Heart right ventricle (tissue), 16 donors: ENCODE measurements around the gene FTSJ1. TPM values are rescaled to one million over a fixed set of nuclear protein-coding genes. Genes with fewer than 3 reads are reported as not detected.

Experiments used
- ATAC-seq, 8 donors: fragments of 200-7000 bp; cut with Tn5 transposase; one replicate each; pipeline ENCODE4 v1.9.1; 2020; ENCODE audit warnings: mild to moderate bottlenecking in 8 of 8, moderate library complexity in 8 of 8, moderate number of reproducible peaks in 1 of 8
- DNase-seq, 2 donors: peaks; one replicate each; pipeline ENCODE4 v3.0.0-alpha.2; 2020
- H3K27ac ChIP-seq, 10 donors: fragments of 200-600 bp; sonication (generic) in 2 of 10; one replicate each; pipeline versions ENCODE4 v1.5.0 to v1.8.0; 2020 to 2022; ENCODE audit warnings: mild to moderate bottlenecking in 3 of 10
- H3K27me3 ChIP-seq, 7 donors: fragments of 200-600 bp; one replicate each; pipeline ENCODE4 v1.8.0; 2021 to 2022; ENCODE audit warnings: mild to moderate bottlenecking in 2 of 7
- H3K36me3 ChIP-seq, 9 donors: fragments of 200-600 bp; sonication (generic) in 1 of 9; one replicate each; pipeline versions ENCODE4 v1.5.0 to v1.8.0; 2020 to 2022; ENCODE audit warnings: mild to moderate bottlenecking in 2 of 9
- H3K4me1 ChIP-seq, 9 donors: fragments of 200-600 bp; sonication (generic) in 1 of 9; one replicate each; pipeline versions ENCODE4 v1.5.0 to v1.8.0; 2020 to 2022; ENCODE audit warnings: mild to moderate bottlenecking in 4 of 9
- H3K4me3 ChIP-seq, 10 donors: fragments of 200-600 bp; sonication (generic) in 2 of 10; one replicate each; pipeline versions ENCODE4 v1.5.0 to v1.8.0; 2020 to 2022; ENCODE audit warnings: mild to moderate bottlenecking in 7 of 10, moderate library complexity in 2 of 10
- H3K9me3 ChIP-seq, 11 donors: fragments of 200-600 bp in 10 of 11; sonication (generic) in 2 of 11; one replicate each; pipeline versions ENCODE4 v1.5.0 to v1.8.0; 2013 to 2022; ENCODE audit warnings: mild to moderate bottlenecking in 2 of 11, control low read depth in 1 of 11, moderate library complexity in 1 of 11
- CTCF ChIP-seq, 9 donors: fragments of 200-600 bp; sonication (generic) in 2 of 9; IDR thresholded peaks; one replicate each; pipeline versions ENCODE4 v1.5.0 to v1.8.0; 2021 to 2022; ENCODE audit warnings: antibody characterized with exemption in 9 of 9, mild to moderate bottlenecking in 5 of 9, moderate library complexity in 1 of 9
- WGBS, 2 donors: extraction: QIAGEN DNeasy Blood & Tissue Kit; methylation state at CpG; one replicate each; pipeline ENCODE4 v1.1.7; 2013; ENCODE audit warnings: inconsistent platforms in 1 of 2; 5-methylcytosine and 5-hydroxymethylcytosine counted together
- intact Hi-C, 10 donors: fragments of 100-400 bp; cut with DNase I; formaldehyde crosslinking; loops; one replicate each; pipeline versions ENCODE4 v1.11.1 to v1.14.2; 2022
- polyA plus RNA-seq, 2 donors: library from polyadenylated mRNA; stranded (reverse); fragments of 200-250 nt; gene quantifications; one replicate each; pipeline ENCODE4 v1.2.3, GENCODE V29; 2013
- total RNA-seq, 10 donors: library from RNA; stranded (reverse); fragmentation: NEBNext Ultra II Directional in 3 of 10; extraction: Animal tissue kit (Norgen Biotek cat#: 25700) in 3 of 10; gene quantifications; one replicate each; pipeline versions ENCODE4 v1.2.1 to v1.2.4, GENCODE V29; 2021 to 2023
- donor health status: Arrhythmogenic right ventricular cardiomyopathy.
- donor health status: ischemic (EF 13 %, LVEDD 7.1; RV severe dilation, severe dysfunction).
- donor health status: healthy with polysubstance abuse.
- donor health status: DM: no; HTN: yes; CAD: no.
- donor health status: DM: no; HTN: no; CAD: no.
- donor health status: ischemic (EF 25% LVEDD 6.9; RV normal size, moderate dysfunction).
- donor health status: ischemic (EF 25% LVEDD 5.7; RV mildly dilated, moderate dysfunction).
- donor health status: healthy.
- donor health status: DM: yes; HTN: yes; CAD: no.
- donor health status: Ischemic cardiomyopathy.
- donor health status: ischemic (EF 35%, LVEDD 5.7; RV mildly dilated, moderate dysfunction).
- donor health status: nonischemic (EF 11% LVEDD 7.7; RV severe dilation, severe dysfunction).
- donor health status: DM: yes; HTN: yes; CAD: no.
- donor health status: PGD.
- donor health status: ischemic (EF 29% LVEDD 5.4; RV normal size, mild dysfunction).
- donor health status: nonischemic (EF 23%, LVEDD 6.1; RV moderate dilation, normal function).

Gene FTSJ1
- total and polyA plus RNA-seq, 12 donors, result 11.6 to 46.1 (median 14.9) TPM

DNA sequence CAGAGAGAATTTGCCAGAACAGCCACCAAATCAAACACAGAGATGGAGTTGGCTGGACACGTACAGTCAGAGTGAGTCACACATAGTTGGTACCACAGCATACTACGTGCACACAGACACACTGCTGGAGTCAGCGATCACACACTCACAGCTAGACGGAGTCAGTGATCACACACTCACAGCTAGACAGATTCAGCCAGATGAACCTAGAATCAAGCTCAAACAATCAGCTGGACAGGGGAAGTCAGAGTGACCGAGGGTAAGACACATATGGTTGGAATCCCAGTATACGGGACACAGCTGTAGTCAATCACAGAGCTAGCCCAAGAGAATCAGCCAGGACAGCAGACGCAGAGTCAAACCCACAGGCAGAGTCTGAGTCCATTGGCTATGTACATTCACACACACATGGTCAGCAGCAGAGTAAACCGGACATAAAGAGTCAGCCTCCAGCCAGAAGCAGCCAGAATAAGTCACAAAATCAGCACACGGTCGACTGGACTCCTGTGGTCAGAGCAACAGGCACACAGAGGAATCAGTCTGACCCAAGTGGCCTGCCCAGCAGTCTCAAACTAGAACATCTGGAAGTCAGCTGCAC lies 10.6 kb upstream of the FTSJ1 start:
- 63 to 72% methylated on average over 10 of the region's 10 CpGs for WGBS, 2 donors
- Histone ChIP-seq H3K27ac (no peak overlapping the region), H3K4me3 (no peak overlapping the region), H3K4me1 (peaks cover 0 to 16% (median 0%) of the 10 kb centered on the region in 9 donors), H3K27me3 (peaks cover 0 to 18% (median 0%) of the 10 kb centered on the region in 7 donors), H3K36me3 (no peaks in the 10 kb centered on the region), H3K9me3 (no peaks in the 10 kb centered on the region)
- intact Hi-C loops, result no loop called here
- ATAC-seq, result peak; percentile 20 to 59 (median 44)
- no peak for TF ChIP-seq CTCF (IDR thresholded peaks at IDR 0.05)
- DNase-seq, result no peak

GRCh38 chrX:48466696-48467095 lies 9.3 kb upstream of the FTSJ1 start:
- no peak for ATAC-seq
- Histone ChIP-seq H3K4me3 (no peak overlapping the region), H3K27ac (no peak overlapping the region), H3K4me1 (peaks cover 0 to 16% (median 0%) of the 10 kb centered on the region in 9 donors), H3K27me3 (peaks cover 0 to 18% (median 0%) of the 10 kb centered on the region in 7 donors), H3K36me3 (no peaks in the 10 kb centered on the region), H3K9me3 (no peaks in the 10 kb centered on the region)
- intact Hi-C loops, result no loop called here
- peak in 1 of 9 donors; percentile 17 for TF ChIP-seq CTCF (IDR thresholded peaks at IDR 0.05)
- DNase-seq, result no peak
- WGBS, 2 donors, result 84 to 90% methylated on average over 9 to 10 of the region's 10 CpGs

- peaks cover 0 to 16% (median 0%) of the 10 kb centered on the region in 9 donors for H3K4me1 ChIP-seq
- H3K27me3 ChIP-seq, result peaks cover 0 to 18% (median 0%) of the 10 kb centered on the region in 7 donors
- H3K4me3 ChIP-seq, result peak overlapping the region in 5 of 10 donors; percentile 27 to 44 (median 31)
- DNase-seq (no peak), ATAC-seq (peak in 4 of 8 donors; percentile 22 to 40 (median 32))
- no peak overlapping the region for H3K27ac ChIP-seq
- 29 to 31% methylated on average over 9 to 10 of the region's 10 CpGs for WGBS, 2 donors
- TF ChIP-seq CTCF (IDR thresholded peaks at IDR 0.05), result no peak
- no peaks in the 10 kb centered on the region for H3K9me3 ChIP-seq
- intact Hi-C loops, result no loop called here
- H3K36me3 ChIP-seq, result no peaks in the 10 kb centered on the region
Observed at GRCh38 chrX:48467281-48467761, 8.7 kb upstream of the FTSJ1 start.

DNA sequence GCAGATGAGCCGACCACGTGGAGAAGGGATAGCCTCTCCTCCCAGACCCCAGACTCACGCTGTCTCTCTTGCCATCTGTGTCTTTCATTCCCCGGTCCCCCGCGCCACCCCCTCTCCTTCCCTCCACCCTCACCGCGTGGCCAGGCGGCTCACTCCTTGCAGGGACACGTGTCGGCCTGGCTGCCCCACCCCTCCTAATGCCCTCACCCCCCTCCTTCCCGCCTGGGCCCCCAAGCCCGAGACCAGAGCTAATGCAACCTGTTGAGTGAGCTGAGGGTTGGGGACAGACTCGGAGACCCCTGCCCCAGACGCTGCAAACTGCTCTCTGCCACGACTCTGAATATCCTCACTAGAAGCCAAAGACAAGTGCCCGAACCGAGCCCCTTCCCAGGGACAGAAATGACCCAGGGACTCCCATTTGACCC lies 7.7 kb upstream of the FTSJ1 start:
- peak overlapping the region in 1 of 10 donors; percentile 31 for H3K27ac ChIP-seq
- H3K4me1 ChIP-seq, result peaks cover 0 to 16% (median 0%) of the 10 kb centered on the region in 9 donors
- peak in 4 of 8 donors; percentile 28 to 47 (median 41) for ATAC-seq
- WGBS, 2 donors, result 2 to 7% methylated on average over 11 to 16 of the region's 18 CpGs
- DNase-seq, result no peak
- TF ChIP-seq CTCF (IDR thresholded peaks at IDR 0.05), result no peak
- peak overlapping the region in 6 of 10 donors; percentile 27 to 44 (median 32) for H3K4me3 ChIP-seq
- no peaks in the 10 kb centered on the region for H3K9me3 ChIP-seq
- H3K27me3 ChIP-seq, result peaks cover 0 to 18% (median 0%) of the 10 kb centered on the region in 7 donors
- H3K36me3 ChIP-seq, result no peaks in the 10 kb centered on the region
- intact Hi-C loops, result no loop called here
